Measurements from ENCODE around the gene COPS9. TPM values are rescaled to one million over a fixed set of nuclear protein-coding genes. Genes with fewer than 3 reads are reported as not detected.

COPS9 gene
- total and polyA plus RNA-seq, 2 donors (not counting 1 experiment from before 2014, with no cell fraction given) = 48.7 to 69.9 TPM

DNA sequence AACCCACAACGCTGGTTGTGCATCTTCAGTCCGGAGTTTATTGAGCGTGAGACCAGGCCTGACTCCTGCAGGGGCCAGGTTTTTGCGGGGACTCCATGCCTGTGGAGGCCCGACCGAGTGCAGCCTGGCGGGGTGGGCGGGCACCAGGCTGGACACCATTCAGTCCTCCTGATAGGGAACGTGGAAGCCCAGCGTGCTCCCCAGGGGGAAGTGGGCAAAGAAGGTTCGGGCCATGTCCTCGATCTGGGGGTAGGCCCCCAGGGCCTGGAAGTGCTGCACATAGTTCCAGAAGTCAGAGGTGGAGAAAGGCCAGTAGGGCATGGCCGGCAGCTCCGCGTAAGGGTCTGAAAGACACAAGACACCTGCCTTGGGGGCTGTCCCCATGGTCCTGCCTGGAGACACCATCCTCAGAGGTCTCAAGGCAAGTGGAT, 2.9 kb upstream of the COPS9 start:
- H3K36me3 ChIP-seq (replicated peaks in 1 of 2; ENCODE audit: control extremely low read depth in 1 of 2, control insufficient read depth in 1 of 2, extremely low read depth in 1 of 2, insufficient read depth in 2 of 2, low read length in 1 of 2) = no peaks in the 10 kb centered on the region
- no peaks in the 10 kb centered on the region for H3K9me3 Mint-ChIP-seq (ENCODE audit: insufficient read depth)
- CTCF ChIA-PET = interaction anchor here (9.2 kb wide), 1 partner anchor 79 kb away, joined by 136 read pairs; no protein-coding TSS in a partner anchor
- H3K4me1 ChIP-seq (ENCODE audit: control insufficient read depth in 2 of 2, insufficient read depth in 2 of 2, low read length in 2 of 2) = peaks cover 16 to 28% of the 10 kb centered on the region in 2 donors
- DNase-seq (no peak), ATAC-seq (ENCODE audit: low read depth) (no peak)
- no peak for TF ChIP-seq EZH2 (IDR thresholded peaks at IDR 0.05; ENCODE audit: borderline replicate concordance, insufficient read depth, low read depth, low read length, poor library complexity, severe bottlenecking)
- TF ChIP-seq, protein P1, sequence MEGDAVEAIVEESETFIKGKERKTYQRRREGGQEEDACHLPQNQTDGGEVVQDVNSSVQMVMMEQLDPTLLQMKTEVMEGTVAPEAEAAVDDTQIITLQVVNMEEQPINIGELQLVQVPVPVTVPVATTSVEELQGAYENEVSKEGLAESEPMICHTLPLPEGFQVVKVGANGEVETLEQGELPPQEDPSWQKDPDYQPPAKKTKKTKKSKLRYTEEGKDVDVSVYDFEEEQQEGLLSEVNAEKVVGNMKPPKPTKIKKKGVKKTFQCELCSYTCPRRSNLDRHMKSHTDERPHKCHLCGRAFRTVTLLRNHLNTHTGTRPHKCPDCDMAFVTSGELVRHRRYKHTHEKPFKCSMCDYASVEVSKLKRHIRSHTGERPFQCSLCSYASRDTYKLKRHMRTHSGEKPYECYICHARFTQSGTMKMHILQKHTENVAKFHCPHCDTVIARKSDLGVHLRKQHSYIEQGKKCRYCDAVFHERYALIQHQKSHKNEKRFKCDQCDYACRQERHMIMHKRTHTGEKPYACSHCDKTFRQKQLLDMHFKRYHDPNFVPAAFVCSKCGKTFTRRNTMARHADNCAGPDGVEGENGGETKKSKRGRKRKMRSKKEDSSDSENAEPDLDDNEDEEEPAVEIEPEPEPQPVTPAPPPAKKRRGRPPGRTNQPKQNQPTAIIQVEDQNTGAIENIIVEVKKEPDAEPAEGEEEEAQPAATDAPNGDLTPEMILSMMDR (IDR thresholded peaks at IDR 0.05) = no peak
- no peak overlapping the region for H3K4me3 Mint-ChIP-seq
- H2AFZ ChIP-seq (ENCODE audit: insufficient read depth, low read depth, low read length, poor library complexity, severe bottlenecking) = no peak overlapping the region
- no peak overlapping the region for H3K4me3 ChIP-seq (ENCODE audit: control extremely low read depth in 1 of 5, extremely low read depth in 1 of 5, insufficient read depth in 1 of 5, low read depth in 2 of 5, low read length in 4 of 5)
- no peak overlapping the region for H3K27ac ChIP-seq (ENCODE audit: low read length in 2 of 2)
- H3K9me3 ChIP-seq (ENCODE audit: control extremely low read depth in 1 of 3, control insufficient read depth in 2 of 3, insufficient read depth in 1 of 3, low read length in 2 of 3) = no peaks in the 10 kb centered on the region
- H3K9ac ChIP-seq (ENCODE audit: low read length) = no peak overlapping the region
- H3K27ac Mint-ChIP-seq = no peak overlapping the region
- no peak overlapping the region for H3K4me2 ChIP-seq (replicated peaks; ENCODE audit: low read depth, low read length, poor library complexity, severe bottlenecking)
- intact Hi-C loops (cut with micrococcal nuclease) = loop anchor here (5.0 kb wide), 2 partner anchors 298 to 737 kb away; partner anchors contain the start of genes GPC1 and HDAC4
- H3K4me1 Mint-ChIP-seq = peaks cover 29% of the 10 kb centered on the region
- H3K27me3 ChIP-seq (replicated peaks in 1 of 4; ENCODE audit: control extremely low read depth in 1 of 4, control insufficient read depth in 3 of 4, insufficient read depth in 4 of 4, low read length in 3 of 4) = peaks cover 0 to 13% (median 5%) of the 10 kb centered on the region in 4 experiments
- peaks cover 34% of the 10 kb centered on the region for H3K79me2 ChIP-seq (ENCODE audit: control insufficient read depth, insufficient read depth, low read length)
- peaks cover 12% of the 10 kb centered on the region for H3K27me3 Mint-ChIP-seq
- POLR2A ChIA-PET = no interaction called here
- 95% methylated on average over 14 of the region's 15 CpGs for WGBS (ENCODE audit: insufficient coverage)
- peaks cover 11% of the 10 kb centered on the region for H4K20me1 ChIP-seq (ENCODE audit: control insufficient read depth, insufficient read depth, low read length, poor library complexity, severe bottlenecking)

DNA sequence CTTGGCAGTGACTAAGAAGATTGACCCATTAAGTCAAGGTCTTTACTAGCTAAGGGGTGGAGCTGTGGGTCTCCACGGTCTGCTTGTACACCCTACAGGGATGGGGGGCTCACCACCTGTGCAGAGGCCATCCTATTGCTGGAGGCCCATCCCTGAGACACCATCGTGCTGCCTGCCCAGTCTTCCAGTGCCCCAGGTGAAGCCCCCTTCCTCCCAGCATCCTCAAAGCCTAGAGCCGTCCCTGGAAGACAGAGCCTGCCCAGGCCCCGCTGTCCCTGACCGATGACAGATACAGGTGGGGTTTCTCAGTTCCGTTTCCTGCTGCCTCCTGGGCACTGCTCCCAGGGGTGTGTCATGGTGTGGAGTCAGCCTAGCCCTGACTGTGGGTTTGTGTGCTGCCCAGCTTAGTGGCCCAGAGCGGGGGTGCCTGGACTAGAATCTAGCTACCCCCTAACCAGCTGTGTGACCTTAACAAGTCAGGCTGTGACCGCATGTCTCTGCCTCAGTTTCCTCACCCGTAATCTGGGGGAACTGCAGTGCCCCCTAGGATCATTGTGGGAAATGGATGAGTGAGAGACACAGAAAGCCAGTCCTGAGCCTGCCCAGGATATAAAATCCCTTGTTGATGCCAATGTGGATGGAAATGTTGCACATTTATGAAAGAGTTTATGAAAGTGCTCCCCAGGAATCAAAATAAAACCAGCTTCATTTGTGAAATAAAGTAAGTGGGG, 2.3 kb upstream of the COPS9 start:
- CTCF ChIA-PET = interaction anchor here (9.2 kb wide), 1 partner anchor 79 kb away, joined by 136 read pairs; no protein-coding TSS in a partner anchor
- intact Hi-C loops (cut with micrococcal nuclease) = loop anchor here (5.0 kb wide), 2 partner anchors 299 to 736 kb away; partner anchors contain the start of genes GPC1 and HDAC4
- POLR2A ChIA-PET = no interaction called here
- Histone ChIP-seq H4K20me1 (ENCODE audit: control insufficient read depth, insufficient read depth, low read length, poor library complexity, severe bottlenecking) (peaks cover 17% of the 10 kb centered on the region), H3K9ac (ENCODE audit: low read length) (no peak overlapping the region), H3K4me2 (replicated peaks; ENCODE audit: low read depth, low read length, poor library complexity, severe bottlenecking) (no peak overlapping the region), H3K4me1 (ENCODE audit: control insufficient read depth in 2 of 2, insufficient read depth in 2 of 2, low read length in 2 of 2) (peaks cover 13 to 22% of the 10 kb centered on the region in 2 donors), H3K9me3 (ENCODE audit: control extremely low read depth in 1 of 3, control insufficient read depth in 2 of 3, insufficient read depth in 1 of 3, low read length in 2 of 3) (no peaks in the 10 kb centered on the region), H2AFZ (ENCODE audit: insufficient read depth, low read depth, low read length, poor library complexity, severe bottlenecking) (no peak overlapping the region), H3K36me3 (replicated peaks in 1 of 2; ENCODE audit: control extremely low read depth in 1 of 2, control insufficient read depth in 1 of 2, extremely low read depth in 1 of 2, insufficient read depth in 2 of 2, low read length in 1 of 2) (peaks cover 0 to 3% of the 10 kb centered on the region in 2 experiments), H3K79me2 (ENCODE audit: control insufficient read depth, insufficient read depth, low read length) (peaks cover 34% of the 10 kb centered on the region), H3K27me3 (replicated peaks in 1 of 4; ENCODE audit: control extremely low read depth in 1 of 4, control insufficient read depth in 3 of 4, insufficient read depth in 4 of 4, low read length in 3 of 4) (peaks cover 0 to 7% (median 3%) of the 10 kb centered on the region in 4 experiments), H3K27ac (ENCODE audit: low read length in 2 of 2) (no peak overlapping the region), H3K4me3 (ENCODE audit: control extremely low read depth in 1 of 5, extremely low read depth in 1 of 5, insufficient read depth in 1 of 5, low read depth in 2 of 5, low read length in 4 of 5) (no peak overlapping the region)
- peak overlapping the region; percentile 93 for H3K4me3 Mint-ChIP-seq
- no peak for ATAC-seq (ENCODE audit: low read depth)
- peaks cover 27% of the 10 kb centered on the region for H3K4me1 Mint-ChIP-seq
- 82% methylated on average over 5 of the region's 9 CpGs for WGBS (ENCODE audit: insufficient coverage)
- DNase-seq = no peak
- TF ChIP-seq EZH2 (IDR thresholded peaks at IDR 0.05; ENCODE audit: borderline replicate concordance, insufficient read depth, low read depth, low read length, poor library complexity, severe bottlenecking) = no peak
- TF ChIP-seq, protein P1 (IDR thresholded peaks at IDR 0.05) = no peak
- no peaks in the 10 kb centered on the region for H3K9me3 Mint-ChIP-seq (ENCODE audit: insufficient read depth)
- no peak overlapping the region for H3K27ac Mint-ChIP-seq
- H3K27me3 Mint-ChIP-seq = peaks cover 12% of the 10 kb centered on the region

Data from B cell (primary cell).